NCI-H446 treated with DMSO at 0.1 percent for 48 hours (cell line): ENCODE results near the gene LBX1.
"Not testable (repeated sequence)": the region's sequence is repeated elsewhere in the genome, so short reads cannot be mapped to it uniquely, and the experiment has no call there.

Experiments used
- DNase-seq: peaks from one replicate; lab custom pipeline; 2025; lab: John Stamatoyannopoulos, UW

Gene LBX1

GRCh38 chr10:101202667-101203066 lies 26.6 kb downstream of the LBX1 start:
- DNase-seq: not testable (repeated sequence)

GRCh38 chr10:101198326-101198977 lies 30.8 kb downstream of the LBX1 start:
- not testable (repeated sequence) for DNase-seq

- no peak for DNase-seq
Observed at GRCh38 chr10:101195921-101196320, 33.3 kb downstream of the LBX1 start.

DNA sequence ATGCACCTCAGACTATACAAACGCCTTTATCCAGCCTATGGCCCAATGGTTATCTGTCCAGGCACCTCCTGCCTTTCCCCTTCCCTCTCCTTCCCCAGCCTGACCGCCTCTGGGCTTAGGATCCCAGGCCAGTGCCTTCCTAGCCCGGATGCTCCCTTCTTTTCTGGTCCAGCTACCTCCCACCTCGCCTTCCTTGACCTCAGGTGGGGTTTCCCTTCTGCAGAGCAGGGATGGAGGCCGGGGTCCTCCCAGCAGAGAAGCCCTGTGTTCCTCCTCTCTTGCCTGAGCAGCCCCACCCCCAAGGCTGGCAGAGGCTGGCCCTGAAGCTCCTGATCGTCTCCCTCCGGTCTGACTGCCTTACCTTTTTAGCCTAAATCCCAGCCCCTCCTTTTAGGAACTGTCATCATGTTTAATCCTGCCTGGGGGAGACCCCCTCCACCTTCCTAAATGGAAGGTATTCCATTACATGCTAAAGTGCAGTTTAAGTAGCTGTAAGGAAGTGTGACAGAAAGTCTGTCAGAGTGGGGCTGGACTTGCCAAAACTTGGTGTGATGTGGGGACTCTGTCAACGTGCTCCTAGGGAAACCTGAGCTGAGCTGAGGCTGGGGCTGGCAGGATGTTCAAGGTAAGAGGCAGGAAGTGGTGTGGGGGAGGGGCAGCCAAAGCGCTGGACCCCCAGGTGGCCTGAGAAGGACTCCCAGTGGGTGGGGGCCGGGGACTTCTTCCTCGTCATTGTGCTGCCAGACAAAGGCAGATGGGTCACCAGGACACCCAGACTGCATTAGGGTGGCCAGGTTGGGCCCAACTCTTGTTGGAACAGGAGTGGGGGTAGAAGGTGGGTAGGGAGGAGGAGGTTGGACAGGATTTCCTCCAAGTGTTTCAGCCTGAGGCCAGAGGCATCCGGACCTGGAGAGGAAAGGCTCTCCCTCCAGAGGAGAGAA lies 39.5 kb downstream of the LBX1 start:
- DNase-seq: no peak

- no peak for DNase-seq
Observed at GRCh38 chr10:101188942-101189341, 40.3 kb downstream of the LBX1 start.

- no peak for DNase-seq
Observed at GRCh38 chr10:101183458-101184183, 45.6 kb downstream of the LBX1 start.

DNA sequence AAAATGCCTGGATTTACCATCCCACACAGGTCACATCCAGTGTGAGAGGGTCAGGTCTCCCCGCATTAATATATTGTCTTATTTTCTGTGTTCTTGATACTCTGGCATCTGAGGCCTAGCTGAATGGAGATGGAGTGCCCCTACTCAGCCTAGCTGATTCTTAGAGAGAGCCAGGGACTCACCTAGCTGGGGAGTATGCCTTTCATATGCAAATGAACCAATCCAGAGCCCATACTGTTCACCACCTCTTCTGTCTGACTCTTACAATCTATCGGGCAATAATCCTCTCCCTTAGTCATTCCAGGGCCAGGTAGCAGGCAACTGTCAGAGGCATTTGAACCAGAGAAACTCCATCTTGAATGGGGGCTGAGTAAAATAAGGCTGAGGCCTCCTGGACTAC lies 46.3 kb downstream of the LBX1 start:
- no peak for DNase-seq
